HG03175 (cell line): ENCODE data around the gene C12orf54.
"Not testable (repeated sequence)": the region's sequence is repeated elsewhere in the genome, so short reads cannot be mapped to it uniquely, and the experiment has no call there.

Source experiments
- ATAC-seq: cut with Tn5 transposase; IDR thresholded peaks from one replicate; pipeline ENCODE4 v1.9.1; 2021; ENCODE audit warnings: mild to moderate bottlenecking, moderate library complexity; ENCODE audit not compliant: unreplicated experiment

C12orf54 gene

DNA sequence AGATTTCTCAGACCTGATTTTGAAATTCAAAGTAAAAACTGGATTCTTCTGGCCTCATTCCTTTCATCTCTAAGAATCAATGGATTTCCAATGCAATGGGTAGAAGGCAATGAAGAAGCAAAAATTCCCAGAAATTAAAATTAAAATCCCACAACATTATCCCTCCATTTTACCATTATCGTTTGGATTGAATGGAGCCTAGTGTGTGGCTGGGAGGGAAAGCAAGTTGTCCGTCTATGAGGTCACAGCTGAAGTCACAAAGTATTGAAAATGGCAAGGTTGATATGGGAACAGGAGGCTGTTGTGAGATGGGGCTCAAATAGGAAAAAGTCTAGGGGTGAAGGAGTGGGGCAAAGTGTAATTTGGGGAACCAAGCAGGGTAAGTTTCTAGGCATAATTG is at the start of gene C12orf54:
TSS of gene C12orf54 (plus strand) at position 301 of the 400 bp plus-strand sequence. CDS start 799 bp downstream, outside the sequence.
- no peak for ATAC-seq

GRCh38 chr12:48434016-48434415 is 48.3 kb upstream of the C12orf54 start:
- not testable (repeated sequence) for ATAC-seq

- no peak for ATAC-seq
Measured at GRCh38 chr12:48441069-48441468, 41.2 kb upstream of the C12orf54 start.

GRCh38 chr12:48442179-48442847 is 40.0 kb upstream of the C12orf54 start:
- no peak for ATAC-seq

- no peak for ATAC-seq
Measured at GRCh38 chr12:48445538-48445937, 36.8 kb upstream of the C12orf54 start.

- no peak for ATAC-seq
Measured at GRCh38 chr12:48446161-48446776, 36.0 kb upstream of the C12orf54 start.

DNA sequence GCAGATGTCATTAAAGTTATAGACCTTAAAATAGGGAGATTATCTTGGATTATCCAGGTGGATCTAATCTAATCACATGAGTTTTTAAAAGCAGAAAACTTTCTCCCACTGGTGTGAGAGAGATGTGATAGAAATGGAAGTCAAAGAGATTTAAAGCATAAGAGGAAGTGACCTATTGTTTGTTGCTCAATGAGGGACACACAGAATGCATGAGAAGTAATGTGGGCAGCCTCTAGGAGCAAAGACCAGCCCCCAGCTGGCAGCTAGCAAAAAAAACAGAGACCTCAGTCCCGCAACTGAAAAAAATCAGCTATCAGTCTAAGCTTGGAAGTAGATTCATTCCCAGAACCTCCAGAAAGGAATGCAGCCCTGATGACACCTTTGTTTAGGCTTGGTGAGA is 34.5 kb upstream of the C12orf54 start:
- no peak for ATAC-seq

DNA sequence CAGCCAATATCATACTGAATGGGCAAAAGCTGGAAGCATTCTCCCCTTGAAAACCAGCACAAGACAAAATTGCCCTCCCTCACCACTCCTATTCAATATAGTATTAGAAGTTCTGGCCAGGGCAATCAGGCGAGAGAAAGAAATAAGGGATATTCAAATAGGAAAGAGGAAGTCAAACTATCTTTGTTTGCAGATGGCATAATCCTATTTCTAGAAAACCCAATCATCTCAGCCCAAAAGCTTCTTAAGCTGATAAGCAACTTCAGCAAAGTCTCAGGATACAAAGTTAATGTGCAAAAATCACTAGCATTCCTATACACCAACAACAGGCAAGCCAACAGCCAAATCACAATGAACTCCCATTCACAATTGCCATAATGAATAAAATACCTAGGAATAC is 30.9 kb upstream of the C12orf54 start:
- no peak for ATAC-seq

DNA sequence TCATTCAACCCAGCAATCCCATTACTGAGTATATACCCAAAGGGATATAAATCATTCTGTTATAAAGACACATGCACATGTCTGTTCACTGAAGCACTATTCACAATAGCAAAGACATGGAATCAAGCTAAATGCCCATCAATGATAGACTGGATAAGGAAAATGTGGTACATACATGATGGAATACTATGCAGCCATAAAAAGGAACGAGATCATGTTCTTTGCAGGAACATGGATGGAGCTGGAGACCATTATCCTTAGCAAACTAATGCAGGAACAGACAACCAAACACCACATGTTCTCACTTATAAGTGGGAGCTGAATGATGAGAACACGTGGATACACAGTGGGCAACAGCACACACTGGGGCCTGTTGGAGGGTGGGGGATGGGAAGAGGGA is 29.3 kb upstream of the C12orf54 start:
- ATAC-seq, result not testable (repeated sequence)

DNA sequence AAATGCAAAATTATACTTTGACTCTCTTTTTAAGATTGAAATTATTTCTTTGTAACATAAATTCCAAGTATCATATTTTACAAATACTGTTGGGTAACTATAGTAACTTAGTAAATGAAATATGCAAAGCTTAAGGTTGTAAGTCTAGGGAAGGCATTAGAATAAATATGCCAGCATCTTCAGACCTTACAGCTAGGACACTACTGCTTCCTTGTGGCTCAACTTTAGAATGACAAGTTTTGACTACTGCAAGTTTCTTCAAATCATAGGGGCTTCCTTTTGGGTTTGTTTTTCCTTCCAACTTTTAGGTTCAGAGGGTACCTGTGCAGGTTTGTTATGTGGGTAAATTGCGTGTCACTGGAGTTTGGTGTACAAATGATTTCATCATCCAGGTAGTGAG is 27.6 kb upstream of the C12orf54 start:
- no peak for ATAC-seq

DNA sequence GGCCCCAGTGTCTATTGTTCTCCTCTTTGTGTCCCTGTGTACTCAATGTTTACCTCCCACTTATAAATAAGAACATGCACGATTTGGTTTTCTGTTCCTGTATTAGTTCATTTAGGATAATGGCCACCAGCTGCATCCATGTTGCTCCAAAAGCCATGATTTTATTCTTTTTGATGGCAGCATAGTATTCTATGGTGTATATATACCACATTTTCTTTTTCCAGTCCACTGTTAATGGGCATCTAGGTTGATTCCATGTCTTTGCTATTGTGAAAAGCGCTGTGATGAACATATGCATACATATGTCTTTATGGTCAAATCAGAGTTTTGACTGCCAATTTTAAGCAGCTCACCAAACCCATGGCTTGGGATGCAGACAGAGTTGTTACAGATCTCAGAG is 27.2 kb upstream of the C12orf54 start:
- ATAC-seq, result no peak

DNA sequence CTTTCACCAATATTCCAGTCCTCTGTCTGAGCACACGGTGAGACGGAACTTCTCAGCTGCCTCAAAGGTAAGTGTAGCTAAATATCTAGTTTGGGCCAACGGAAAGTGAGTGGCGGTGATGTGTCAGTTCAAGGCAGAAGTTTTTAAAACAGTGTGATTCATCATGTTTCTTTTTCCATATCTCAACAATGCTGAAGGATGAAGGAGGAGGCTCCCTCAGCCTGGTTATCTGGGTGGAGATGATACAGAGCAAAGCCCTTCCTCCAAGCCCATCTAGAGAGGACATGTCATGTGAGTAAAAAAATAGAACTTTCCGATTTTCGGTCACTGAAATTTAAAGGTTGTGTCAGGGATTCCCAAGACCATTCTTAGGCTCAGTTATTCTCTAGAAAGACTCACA is 23.0 kb upstream of the C12orf54 start:
- no peak for ATAC-seq

DNA sequence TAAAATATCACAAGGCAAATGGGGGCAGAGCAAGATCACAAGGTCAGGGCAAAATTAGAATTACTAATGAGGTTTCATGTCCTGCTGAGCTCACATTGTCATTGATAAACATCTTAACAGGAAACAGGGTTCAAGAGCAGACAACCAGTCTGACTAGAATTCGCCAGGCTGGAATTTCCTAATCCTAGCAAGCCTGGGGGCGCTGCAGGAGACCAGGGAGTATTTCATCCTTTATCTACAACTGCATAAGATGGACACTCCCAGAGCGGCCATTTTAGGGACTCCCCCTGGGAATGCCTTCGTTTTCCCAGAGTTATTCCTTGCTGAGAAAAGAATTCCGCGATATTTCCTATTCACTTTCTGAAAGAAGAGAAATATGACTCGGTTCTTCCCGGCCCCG is 13.3 kb upstream of the C12orf54 start:
- ATAC-seq, result not testable (repeated sequence)

DNA sequence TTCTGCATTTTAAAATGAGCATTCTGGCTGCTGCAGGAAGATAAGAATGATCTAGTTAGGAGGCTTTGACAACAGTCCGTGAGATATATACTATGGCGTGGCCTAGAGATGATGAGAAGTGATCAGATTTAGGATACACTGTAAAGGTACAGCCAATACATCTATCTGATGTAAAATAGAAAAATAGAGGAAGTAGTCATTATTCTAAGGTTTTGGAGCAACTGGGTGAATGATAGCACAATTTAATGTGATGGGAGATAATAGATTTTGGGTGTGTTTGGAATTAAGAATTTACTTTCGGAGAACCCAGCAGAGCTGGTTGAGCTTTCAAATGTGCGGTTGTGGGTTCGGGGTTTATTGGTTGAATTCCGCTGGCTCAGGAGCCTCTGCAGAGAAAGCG is 10.0 kb upstream of the C12orf54 start, which contains the start of gene ANP32D:
TSS of gene ANP32D (plus strand) at position 301 of the 400 bp plus-strand sequence. CDS start 106 bp downstream, outside the sequence.
- ATAC-seq, result no peak

DNA sequence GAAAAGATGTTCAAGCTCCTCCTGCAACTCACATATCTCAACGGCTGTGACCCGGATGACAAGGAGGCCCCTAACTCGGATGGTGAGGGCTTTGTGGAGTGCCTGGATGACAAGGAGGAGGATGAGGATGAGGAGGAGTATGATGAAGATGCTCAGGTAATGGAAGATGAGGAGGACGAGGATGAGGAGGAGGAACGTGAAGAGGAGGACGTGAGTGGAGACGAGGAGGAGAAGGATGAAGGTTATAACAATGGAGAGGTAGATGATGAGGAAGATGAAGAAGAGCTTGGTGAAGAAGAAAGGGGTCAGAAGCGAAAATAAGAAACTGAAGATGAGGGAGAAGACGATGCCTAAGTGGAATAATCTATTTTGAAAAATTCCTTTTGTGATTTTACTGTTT is 9.2 kb upstream of the C12orf54 start:
- no peak for ATAC-seq

DNA sequence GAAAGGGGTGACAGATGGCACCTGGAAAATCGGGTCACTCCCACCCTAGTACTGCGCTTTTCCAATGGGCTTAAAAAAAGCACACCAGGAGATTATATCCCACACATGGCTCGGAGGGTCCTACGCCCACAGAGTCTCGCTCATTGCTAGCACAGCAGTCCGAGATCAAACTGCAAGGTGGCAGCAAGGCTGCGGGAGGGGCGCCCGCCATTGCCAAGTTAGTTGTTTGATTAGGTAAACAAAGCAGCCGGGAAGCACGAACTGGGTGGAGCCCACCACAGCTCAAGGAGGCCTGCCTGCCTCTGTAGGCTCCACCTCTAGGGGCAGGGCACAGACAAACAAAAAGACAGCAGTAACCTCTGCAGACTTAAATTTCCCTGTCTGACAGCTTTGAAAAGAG is 7.8 kb upstream of the C12orf54 start:
- ATAC-seq, result not testable (repeated sequence)

GRCh38 chr12:48482930-48483329 is 632 bp downstream of the C12orf54 start:
- ATAC-seq, result no peak

DNA sequence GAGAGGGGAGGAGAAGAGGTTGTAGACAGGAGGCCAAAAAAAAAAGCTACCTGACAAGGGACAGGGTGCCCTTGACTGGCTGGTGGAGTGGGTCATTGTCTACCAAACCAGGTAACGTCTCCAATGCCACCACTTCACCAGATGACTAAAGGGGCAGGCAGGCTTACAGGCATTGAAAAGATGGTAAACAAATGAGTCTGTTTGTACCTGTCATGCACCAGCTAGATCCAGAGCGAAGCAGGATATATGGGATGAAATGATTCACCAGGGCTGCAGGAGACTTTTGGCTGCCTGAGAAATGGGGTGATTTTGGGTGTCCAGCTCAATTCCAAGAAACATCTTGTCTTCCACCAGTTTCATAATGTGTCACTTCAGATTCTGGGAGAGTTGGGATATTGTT is 4.0 kb downstream of the C12orf54 start:
- ATAC-seq, result no peak

GRCh38 chr12:48486679-48487078 is 4.4 kb downstream of the C12orf54 start:
- ATAC-seq, result no peak

DNA sequence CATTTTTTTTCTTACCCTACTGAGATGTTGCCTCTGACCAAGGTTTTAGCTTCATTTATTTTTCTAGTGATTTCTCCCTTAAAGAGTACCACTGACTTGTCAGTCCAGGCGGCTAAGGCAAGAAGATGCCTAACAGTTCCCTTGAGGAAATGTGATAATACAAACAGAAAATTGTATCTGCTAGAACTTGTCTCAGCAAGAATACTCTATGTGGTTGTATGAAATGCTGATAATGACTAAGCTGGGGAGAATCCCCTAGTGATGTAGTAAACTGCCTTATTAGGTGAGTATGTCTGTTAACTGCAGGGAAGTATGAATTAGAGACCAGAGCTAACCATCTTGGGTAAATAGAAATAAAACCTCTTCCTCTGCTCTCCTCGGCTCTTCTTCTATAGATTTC is 6.7 kb downstream of the C12orf54 start:
- no peak for ATAC-seq

- ATAC-seq, result not testable (repeated sequence)
Measured at GRCh38 chr12:48489456-48489855, 7.2 kb downstream of the C12orf54 start.

- not testable (repeated sequence) for ATAC-seq
Measured at GRCh38 chr12:48500281-48500680, 18.0 kb downstream of the C12orf54 start.

- ATAC-seq, result not testable (repeated sequence)
Measured at GRCh38 chr12:48506836-48507235, 24.5 kb downstream of the C12orf54 start.
